22Rv1 (cell line): ENCODE measurements around the gene MYH13.

Experiments used
- H3K27ac ChIP-seq: fragments of 450-650 bp; 2 replicates; pipeline ENCODE4 v1.5.1; 2017
- ZFX ChIP-seq: fragments of 450-650 bp; IDR thresholded peaks from 2 replicates; pipeline ENCODE4 v1.6.1; 2017; ENCODE audit warnings: antibody characterized with exemption, borderline replicate concordance
- TF ChIP-seq, protein P1 (sequence below): fragments of 450-650 bp; IDR thresholded peaks from 2 replicates; pipeline ENCODE4 v1.5.1; 2017; ENCODE audit warnings: mild to moderate bottlenecking

The MYH13 gene

GRCh38 chr17:10398352-10398751, 25.5 kb upstream of the MYH13 start:
- no peak for TF ChIP-seq ZFX
- TF ChIP-seq, protein P1, sequence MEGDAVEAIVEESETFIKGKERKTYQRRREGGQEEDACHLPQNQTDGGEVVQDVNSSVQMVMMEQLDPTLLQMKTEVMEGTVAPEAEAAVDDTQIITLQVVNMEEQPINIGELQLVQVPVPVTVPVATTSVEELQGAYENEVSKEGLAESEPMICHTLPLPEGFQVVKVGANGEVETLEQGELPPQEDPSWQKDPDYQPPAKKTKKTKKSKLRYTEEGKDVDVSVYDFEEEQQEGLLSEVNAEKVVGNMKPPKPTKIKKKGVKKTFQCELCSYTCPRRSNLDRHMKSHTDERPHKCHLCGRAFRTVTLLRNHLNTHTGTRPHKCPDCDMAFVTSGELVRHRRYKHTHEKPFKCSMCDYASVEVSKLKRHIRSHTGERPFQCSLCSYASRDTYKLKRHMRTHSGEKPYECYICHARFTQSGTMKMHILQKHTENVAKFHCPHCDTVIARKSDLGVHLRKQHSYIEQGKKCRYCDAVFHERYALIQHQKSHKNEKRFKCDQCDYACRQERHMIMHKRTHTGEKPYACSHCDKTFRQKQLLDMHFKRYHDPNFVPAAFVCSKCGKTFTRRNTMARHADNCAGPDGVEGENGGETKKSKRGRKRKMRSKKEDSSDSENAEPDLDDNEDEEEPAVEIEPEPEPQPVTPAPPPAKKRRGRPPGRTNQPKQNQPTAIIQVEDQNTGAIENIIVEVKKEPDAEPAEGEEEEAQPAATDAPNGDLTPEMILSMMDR: peak; percentile 15; the same call in 1 of the 2 replicates
- no peak overlapping the region for H3K27ac ChIP-seq

- TF ChIP-seq, protein P1: no peak
Measured at GRCh38 chr17:10396524-10397163, 23.8 kb upstream of the MYH13 start.

DNA sequence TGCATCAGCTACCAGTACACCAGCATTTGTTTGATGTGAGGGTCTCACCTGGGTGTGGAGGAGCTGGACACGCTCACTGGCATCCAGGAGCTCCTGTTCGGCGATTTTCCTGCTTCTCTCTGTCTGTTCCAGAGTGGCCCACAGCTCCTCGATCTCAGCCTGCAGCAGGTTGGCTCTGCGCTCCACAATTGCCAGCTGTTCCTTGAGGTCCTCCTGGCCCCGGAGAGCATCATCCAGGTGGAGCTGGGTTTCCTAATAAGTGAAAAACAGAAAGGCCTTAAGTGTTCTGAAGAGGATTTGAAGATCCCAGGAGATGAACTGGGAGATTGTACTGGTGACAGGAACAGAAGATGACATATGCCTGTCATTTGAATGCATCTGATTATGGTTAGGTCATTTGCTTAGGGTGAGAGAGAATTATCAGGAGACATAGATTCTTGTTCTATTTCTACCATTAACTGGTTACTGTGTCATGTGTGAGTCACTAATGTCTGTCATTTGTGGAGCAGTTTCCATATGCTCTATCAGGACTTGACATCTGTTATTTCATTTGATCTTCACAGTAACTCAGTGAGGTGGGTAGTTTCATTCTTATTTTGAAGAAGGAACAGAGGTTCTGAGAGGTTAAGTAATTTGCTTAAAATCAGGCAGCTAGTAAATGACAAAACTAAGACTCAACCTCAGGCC, 21.5 kb upstream of the MYH13 start:
- TF ChIP-seq, protein P1: no peak
- TF ChIP-seq ZFX: no peak

More at GRCh38 chr17:10396524-10397163, 23.8 kb upstream of the MYH13 start:
- H3K27ac ChIP-seq: no peak overlapping the region

DNA sequence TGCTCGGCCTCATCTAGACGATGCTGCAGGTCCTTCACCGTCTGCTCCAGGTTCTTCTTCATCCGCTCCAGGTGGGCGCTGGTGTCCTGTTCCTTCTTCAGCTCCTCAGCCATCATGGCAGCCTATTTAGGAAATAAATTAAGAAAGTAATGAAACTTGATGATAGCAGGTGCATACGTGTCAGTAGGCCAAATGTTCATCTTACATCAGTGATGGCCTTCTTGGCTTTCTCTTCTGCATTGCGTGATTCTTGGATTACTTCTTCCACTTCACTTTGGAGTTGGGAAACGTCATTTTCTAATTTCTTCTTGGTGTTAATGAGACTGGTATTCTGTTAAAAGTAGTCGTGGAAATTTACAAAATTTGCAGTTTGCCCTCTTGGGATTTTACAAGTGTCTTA, 20.1 kb upstream of the MYH13 start:
- TF ChIP-seq ZFX: no peak
- TF ChIP-seq, protein P1: no peak

More for the DNA sequence above, 21.5 kb upstream of the MYH13 start:
- H3K27ac ChIP-seq: no peak overlapping the region

DNA sequence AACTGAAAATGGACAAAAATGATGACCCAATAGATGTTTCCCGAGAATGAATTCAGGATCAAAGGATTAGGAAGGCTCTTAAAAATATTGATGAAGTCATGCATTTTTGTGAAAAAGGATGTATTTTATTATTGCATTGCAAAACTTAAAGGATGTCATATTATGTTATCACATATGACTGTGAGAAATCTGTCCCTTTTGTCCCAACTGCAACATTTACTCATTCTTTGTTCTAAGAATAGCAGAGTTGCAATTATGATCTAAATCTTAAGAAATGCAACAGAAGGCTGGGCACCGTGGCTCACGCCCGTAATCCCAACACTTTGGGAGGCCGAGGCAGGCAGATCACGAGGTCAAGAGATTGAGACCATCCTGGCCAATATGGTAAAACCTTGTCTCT, 13.1 kb upstream of the MYH13 start:
- TF ChIP-seq ZFX: no peak
- TF ChIP-seq, protein P1: no peak

More for the DNA sequence above, 20.1 kb upstream of the MYH13 start:
- H3K27ac ChIP-seq: no peak overlapping the region

DNA sequence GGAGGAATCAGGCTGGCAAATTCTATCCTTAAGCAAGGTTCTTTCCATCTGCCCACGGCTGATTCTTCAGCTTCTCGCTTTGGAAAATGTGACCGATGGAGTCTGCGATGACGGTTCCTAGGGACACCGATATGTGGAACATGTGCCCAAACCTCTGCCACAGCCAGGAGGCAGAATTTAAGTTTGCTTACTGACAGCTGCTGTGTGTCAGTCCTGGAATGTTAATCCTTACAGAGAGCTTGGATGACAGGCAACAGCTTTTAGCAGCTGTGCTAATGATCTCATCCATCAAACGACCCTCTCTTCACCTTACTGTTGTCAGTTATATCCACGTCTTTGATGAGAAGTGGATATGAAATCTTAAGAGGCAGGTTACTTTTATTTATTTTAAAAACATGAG, 11.4 kb upstream of the MYH13 start:
- TF ChIP-seq, protein P1: no peak
- TF ChIP-seq ZFX: no peak
- H3K27ac ChIP-seq: no peak overlapping the region

More for the DNA sequence above, 13.1 kb upstream of the MYH13 start:
- no peak overlapping the region for H3K27ac ChIP-seq
